Cerebellar cortex (tissue), 1 donor: Measurements from ENCODE around the gene STIMATE.

Experiments used
- DNase-seq: peaks from one replicate; pipeline ENCODE4 v3.0.0-alpha.2; 2015; ENCODE audit warnings: low spot score

STIMATE gene

DNA sequence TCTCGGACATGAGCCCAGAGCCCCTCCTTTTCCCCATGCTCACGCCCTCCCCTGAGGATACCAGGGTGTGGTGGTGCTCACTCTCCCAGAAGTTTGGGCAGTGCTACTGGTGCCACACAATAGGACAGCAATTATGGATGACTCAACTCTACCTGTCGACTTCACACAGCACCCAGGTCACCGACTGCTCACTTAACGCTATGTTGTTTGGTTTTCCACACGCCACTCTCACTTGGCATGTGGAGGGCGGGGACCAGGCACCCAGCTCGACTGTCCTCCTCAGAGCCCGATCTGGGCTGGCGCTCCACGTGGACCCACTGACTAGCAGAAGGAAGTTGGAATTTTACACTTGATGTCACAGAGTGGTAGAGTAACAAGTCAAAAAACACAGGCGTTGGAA lies 30.9 kb downstream of the STIMATE start:
- DNase-seq = no peak

DNA sequence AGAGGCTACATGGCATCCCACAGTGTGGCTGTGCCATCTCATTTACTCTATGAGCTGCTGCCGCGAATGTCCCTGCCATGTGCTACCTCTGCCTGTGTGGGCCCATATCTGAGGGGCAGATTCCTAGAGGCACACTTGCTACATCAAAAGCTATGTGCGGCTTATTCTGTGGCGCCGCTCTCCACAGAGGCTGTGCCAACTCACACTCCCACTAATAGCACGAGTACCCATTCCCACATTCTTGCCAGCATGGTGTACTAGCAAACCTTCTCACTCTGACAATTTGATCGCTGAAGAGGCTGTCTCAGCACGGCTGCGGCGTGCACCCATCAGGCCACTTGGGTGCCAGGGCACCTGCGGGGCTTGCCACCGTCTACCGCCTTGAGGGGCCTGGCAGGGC lies 31.4 kb downstream of the STIMATE start:
- DNase-seq = no peak

DNA sequence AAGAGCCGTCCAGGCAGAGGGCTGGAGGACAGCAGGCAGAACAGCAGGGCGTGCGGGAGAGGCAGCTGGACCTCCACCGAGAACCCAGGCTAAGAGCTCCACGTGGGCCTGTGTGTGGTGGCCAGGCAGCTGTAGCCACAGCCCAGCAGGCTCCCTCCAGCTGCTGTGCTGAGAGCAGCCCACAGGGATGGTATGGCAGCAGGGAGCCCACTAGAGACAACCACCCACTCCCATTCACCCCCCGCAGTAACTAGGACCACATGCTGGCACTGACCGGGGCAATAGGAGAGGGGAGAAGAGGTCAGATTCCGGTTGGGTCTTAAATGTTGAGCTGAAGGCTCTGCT lies 37.0 kb downstream of the STIMATE start:
- no peak for DNase-seq

DNA sequence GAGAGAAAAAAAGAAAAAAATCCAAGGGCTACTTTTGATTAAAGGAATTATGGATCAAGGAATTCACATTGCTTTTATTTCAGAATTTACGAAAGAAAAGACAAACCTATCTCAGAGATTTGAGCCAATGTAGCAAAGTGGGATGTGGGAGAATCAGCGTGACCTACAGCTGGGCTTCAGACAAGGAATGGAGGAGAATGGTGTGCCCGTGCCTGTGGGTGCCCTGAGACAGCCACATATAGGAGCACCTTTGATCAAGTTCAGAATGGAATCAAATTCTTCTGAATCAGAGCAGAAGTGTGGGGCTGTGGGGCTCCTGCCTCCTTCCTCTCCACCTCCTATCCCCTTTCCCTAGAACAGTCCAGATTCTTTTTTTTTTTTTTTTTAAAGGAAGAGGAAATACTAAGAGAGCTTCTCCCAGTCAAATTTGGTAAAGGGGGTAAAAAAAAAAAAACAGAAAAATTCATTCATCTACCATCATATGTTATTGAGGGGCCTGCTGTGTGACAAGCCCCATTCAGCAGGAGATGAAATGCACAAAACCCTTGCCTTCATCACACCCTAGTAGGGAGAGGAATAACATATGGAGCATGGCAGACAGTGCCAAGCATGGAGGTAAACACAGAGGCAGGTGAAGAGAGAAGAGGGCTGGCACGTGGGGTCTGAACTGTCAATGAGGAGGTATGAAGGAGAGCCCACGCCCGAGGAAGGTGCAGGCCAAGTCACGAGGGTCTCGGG lies 37.5 kb downstream of the STIMATE start:
- DNase-seq = peak; percentile 50

DNA sequence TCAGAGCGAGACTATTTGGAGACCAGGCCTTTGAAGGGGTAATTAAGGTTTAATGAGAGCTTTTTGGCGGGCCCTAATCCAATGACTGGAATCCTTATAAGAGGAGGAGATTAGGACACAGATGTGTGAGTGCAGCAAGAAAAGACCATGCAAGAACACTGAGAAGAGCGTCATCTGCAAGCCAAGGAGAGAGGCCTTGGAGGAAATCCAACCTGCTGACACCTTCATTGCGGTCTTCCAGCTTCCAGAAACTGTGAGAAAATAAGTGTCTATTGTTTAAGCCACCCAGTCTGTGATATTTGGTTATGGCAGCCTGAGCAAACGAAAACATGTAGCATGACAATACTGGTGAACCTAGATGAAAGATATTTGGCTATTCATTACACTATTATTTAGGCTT lies 39.5 kb downstream of the STIMATE start:
- no peak for DNase-seq

DNA sequence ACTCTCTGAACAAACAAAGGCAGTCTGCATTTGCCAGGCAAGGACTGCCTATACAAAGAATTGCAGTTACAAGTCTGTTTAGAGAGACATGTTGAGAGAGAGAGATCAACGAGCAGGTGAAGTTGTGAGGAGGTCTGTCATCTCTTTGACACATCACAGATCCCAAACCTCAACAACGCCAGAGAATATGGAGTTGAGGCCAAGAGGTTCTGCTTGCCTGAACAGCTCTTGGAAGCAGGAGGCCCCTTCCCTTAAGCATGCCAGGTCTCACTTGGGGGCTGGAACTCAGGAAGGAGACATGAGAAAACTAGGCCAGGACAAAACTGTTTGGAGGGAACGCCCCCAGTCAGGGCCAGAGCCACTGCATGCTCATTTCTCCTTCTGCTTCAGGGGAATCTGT lies 40.2 kb downstream of the STIMATE start:
- DNase-seq = no peak

DNA sequence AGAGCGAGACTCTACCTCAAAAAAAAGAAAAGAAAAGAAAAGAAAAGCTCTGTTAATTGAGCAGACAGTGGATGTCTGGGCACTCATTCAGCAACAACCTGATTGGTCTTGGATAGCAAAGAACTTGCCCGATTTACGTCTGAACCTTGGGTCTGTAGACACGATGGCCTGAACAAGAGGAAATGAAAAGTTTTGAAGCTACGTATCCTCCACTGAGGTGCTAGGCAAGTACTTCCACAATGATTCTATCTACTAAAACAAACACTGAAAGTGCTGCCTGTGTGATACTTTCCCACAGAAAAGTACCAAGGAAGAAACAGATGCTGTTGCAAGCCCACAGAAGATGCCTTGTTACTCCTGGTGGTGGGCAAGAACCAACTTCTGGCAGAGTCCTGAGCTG lies 40.7 kb downstream of the STIMATE start:
- DNase-seq = no peak

DNA sequence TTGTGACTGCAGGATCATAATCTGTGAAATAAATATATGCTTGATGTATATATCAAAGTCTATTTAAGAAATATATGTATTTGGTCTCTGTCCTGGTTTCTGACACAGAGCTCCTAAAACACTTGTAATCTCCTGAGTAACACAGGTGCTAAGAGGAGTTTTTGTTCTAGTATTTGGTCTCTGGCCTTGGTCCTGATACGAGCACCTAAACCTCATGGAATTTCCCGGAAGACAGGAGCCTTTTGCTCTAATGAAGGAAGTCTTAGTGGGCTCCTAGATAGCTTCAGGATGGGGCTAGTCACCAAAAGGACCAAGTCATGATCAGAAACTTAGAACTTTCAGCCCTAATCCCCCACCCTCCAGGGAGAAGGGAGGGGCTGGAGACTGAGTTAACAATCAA lies 43.3 kb downstream of the STIMATE start:
- DNase-seq = no peak

DNA sequence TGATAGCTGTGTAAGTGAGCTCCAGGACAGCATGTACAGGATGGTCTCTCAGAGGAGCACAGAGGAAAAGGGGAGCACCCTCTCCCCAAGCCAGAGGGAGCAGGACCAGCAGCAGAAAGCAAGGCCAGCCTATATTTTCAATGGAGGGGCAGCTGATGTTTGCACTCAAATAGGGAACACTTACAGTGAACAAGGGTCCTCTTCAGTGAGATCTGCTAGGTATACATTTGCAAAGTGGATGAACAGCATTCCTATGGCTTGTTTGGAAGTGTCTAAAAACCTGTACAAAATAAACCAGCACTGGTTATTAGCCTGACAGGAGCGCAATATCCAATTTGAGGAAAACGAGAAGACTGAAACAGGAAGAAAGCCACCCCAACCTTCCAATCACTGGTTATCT lies 44.9 kb downstream of the STIMATE start:
- DNase-seq = no peak

DNA sequence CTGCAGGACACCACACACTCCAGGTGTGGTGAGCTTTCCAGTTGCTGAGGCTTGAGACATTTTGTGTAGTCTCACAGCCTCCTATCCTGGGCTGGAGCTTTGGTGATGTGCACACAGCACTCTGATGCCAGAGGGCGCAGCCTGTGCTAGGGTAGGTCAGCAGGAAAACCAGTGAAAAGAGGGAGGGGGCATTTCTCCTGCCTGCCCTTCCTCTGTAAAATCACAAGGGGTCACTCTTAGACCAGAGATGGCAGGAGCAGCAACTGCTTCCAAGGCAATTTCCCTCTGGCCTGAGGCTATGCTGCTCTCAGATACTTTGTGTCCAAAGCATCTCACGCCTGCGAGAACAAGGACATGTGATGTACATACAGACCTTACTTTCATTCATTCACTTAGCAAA lies 46.0 kb downstream of the STIMATE start:
- DNase-seq = peak; percentile 67

DNA sequence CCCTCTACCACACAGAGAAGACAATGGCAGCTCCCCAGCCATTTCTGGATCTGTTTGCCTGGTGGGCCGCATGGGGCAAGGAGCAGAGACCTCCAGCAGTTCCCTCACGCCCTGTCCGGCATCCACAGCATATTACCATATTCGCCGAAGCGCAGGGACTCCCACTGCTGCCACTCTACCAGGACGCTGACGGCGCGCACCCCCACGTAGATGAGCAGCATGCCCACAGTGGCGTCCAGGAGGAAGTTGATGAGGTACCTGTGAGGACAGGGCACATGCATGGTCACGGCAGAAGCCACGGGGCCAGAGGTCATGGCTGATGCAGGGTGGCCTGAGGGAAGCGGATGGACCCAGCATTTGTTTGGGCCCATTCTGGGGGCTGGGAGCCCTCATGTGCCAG lies 47.7 kb downstream of the STIMATE start:
- no peak for DNase-seq

DNA sequence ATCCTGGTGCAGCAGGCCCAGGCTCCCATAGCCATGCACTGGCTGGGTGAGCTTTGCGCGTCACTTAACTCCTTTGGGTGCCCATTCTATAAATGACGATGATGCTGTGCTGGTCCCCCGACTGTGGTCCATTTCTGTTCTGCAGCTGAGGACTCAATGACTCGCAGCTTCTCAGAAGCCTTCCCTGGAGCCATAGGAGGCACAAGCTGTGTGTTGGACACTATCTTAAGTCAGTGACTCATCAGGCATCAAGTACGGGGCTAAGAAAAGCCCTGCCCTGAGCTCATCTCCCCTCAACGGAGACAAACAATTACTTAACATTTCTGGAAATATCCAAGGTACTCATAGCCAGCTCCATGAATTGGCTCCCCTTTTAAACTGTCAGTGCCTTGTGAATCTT lies 48.7 kb downstream of the STIMATE start:
- DNase-seq = no peak

DNA sequence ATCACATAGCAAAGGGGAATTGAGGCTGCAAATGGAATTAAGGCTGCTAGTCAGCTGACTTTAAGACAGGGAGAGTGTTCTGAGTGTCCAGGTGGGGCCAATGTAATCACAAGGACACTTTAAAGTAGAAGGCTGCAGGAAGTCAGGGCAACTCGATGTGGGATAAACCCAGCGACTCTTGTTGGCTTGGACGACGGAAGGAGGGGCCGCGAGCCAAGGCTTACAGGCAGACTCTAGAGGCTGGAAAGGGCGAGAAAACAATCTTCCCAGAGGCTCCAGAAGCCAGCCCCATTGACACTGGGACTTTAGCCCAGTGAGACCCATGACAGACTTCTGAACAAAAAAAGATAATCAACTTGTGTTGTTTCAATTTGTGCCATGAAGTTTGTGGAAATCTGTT lies 49.6 kb downstream of the STIMATE start:
- no peak for DNase-seq

DNA sequence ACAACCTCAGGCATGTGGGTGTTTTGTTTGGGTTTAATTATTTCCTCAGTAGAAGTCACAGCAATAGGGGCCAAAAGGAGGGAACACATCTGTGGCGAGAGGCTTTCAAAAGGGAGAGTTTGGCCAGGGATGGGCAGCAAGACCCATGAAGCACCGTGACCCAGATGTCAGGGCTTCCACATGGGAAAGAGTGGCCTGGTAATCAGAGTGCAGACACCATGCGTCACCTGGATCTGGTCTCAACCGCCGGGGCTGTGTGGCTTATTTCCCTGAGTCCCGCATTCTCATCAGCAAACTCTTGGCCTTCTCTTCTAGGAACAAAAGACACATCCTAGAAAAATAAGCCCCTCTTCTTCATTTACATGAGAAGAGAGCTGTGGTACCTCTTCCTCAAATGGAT lies 50.1 kb downstream of the STIMATE start:
- DNase-seq = no peak

DNA sequence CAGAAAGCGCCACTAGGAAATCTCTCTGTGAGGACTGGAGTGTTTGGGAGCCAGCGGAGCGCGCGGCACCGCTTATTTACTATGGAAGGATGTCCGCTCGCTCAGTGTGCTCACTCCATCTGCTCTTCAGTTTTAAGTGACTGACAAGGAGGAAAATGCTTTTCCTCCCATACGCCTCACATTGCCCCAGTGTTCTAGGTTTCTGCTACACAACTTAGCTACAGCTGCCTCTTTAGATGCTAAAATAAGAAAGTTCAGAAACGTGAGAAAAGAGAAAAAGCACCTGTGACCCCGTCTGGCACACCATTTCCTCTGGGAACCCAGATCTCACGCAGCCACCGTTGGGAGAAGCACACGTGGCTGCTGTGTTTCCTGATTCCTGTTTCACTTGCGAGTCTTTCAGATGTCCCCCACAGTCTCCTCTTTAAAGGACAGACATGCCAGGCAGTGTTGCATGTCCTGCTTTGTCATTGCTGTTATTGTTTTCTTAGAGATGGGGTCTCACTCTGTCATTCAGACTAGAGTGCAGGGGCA lies 50.8 kb downstream of the STIMATE start:
- DNase-seq = peak; percentile 61

DNA sequence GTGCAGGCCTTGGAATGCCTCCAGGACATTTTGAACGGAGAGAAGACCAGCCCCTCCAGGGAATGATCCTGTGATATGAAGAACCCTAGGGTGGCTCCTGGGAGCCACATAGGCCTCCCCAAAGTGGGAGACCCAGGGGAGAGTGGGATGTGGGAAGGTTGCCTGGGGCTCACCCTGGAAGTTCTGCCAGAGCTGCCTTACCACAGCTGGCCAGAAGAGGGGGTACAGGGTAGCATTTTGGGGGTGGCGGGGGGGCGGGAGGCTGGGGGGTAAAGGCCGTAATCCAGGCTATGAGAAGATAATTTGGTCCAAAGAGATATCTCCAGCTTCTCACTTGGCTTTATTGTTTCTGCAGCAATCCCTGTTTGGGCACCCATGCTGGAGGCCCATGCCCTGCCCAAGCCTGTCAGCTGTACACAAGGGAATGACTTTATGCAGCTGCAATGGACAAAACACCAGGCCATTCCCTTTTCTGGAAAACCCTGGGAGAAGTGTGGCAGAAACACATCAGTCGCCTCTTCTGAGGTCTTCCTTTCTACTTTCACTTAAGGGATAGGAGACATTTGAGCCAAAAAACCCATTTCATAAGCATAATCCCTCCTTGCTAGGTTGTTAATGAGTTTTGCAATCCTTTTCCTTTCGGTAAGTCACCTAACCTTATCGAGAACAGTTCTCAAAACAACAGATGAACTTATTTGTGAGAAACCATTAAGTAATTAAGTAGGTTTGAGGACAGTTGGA lies 51.5 kb downstream of the STIMATE start:
- no peak for DNase-seq

DNA sequence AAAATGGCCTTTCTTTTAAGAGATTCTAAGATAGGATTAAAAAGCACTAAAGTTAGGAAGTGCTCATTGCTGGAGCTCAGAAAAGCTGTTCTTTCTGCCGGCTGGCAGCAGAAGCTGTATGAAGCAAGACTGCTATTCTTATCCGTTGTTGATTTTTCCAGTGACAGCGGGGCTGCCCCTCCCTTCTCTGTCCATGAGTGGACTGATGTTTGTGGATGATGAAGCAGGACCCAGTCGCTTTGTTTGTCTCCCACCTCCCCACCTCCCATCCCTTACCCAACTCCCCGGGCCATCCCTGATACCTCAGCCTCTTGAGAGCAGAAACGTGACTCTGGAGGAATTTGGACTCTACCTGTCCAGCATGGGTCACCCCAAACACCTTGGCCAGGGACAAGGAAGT lies 52.2 kb downstream of the STIMATE start:
- no peak for DNase-seq

DNA sequence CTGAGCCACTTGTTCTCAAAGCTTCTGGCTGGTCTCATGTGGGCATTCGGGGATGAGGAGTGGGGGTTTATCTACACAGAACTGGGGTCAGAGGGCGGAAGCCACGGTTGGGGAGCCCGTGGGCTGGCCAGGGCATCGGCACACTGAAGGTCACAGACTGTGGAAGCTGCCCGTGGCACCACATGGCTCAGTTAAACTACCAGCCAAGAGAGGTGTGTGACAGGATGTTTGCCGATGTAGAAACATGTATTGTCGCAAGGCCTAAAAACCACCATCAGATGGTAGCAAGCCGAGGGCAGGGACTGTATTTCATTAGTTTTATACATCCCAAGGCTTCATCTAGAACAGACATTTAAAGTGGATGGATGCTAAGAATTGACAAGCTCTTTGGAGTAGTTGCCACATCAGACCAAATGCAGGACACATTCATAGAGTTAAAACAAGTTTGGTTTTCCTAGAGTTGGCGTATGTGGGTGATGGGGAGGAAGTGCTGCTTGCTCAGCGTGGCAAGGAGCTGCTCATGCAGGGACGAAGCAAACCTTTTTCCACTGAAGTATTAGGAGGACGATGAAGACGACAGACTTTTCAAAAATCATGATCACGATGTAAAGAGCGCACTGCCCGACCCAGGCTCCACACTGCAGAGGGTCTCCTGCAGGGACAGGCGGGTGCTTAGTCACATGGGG lies 52.9 kb downstream of the STIMATE start:
- no peak for DNase-seq

DNA sequence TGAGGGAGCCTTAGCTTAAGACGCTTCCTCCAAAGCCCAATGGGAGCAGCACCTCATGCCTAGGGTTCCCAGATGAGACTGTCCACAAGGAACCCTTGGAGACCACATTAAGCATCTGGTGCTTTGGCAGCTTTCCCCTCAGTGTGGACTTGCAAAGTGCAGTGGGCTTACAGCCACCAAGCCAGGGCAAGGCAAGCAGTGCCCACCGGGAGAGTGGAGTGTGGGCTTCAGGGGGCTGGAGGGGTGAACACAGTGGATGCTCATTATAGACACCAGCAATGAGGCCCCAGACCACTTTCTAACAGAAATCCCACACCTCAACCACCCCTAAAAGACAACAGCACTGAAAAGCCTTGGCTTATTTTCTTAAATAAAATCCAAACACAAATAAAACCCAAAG lies 53.5 kb downstream of the STIMATE start:
- no peak for DNase-seq

DNA sequence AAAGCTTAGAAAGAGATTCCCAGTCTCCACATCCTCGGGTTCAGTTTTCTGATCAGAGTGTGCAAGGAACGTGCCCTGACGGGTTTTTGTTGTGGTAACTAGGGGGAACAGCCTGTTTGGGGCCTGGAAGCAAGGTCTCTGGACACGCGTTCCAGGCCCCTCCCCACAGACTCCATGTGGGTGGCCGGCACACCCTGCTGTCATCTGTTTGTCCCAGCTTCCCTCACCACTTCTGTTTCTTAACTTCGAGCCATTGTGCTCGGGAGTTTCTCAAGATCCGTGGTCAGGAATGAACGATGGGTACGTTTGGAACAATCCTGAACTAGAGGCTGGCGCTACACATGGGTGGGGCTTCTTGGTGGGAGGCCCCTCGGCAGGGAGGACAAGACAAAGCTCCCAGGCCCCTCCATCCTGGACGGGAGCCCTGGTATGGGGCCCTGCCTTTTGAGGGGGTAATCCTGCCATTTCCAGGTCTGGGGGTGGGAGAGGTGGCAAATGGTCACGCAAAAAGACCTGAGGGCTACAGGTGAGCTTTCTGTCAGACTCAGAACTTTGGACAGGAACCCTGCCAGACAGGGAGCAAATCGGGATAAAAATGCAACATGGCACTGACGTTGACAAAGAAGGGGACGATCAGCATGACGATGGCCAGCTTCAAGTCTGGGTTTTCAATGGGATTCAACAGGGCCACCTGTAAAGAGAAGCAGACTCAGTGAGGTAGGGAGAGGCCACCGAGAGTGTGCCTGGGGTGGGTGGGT lies 54.1 kb downstream of the STIMATE start:
- DNase-seq = no peak

DNA sequence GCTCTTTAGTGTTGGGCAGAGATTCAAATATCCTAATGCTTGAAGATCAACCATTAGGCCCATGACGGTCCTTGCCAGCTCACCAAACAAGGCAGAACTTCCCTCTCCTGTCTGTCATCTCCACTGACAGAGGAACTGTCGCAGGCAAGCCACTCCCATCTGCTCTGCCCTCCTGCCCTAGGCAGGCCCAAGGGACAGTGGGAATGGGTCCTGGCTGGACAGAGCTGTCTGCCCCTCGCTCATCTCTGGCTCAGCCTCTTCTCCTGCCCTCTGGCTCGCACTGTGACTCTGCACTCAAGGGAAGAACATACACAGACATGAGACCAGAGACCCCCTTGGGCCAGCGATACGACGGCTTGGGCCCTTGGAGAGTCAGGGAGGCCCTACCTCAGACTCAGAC lies 54.9 kb downstream of the STIMATE start:
- DNase-seq = no peak

DNA sequence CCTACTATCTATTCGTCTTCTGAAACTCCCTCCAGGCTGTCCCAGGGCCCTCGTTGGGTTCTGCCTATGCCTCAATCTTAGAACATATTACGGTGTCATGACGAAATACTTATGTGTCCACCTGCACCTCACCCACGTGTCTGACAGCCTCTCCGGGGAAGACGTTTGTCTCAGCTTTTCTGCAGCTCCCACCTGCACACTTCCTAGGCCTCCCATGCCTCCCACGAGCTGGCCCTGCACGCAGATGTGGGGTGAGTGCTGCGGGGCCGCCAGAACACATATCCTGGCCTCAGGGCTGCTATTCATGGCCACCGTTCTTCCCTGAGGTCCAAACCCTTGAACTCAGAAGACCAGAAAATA lies 55.4 kb downstream of the STIMATE start:
- DNase-seq = no peak
